Testis (tissue), 3 donors: ENCODE results near the gene LPAR2. TPM values are rescaled to one million over a fixed set of nuclear protein-coding genes. Genes with fewer than 3 reads are reported as not detected.
"Not testable (repeated sequence)": the region's sequence is repeated elsewhere in the genome, so short reads cannot be mapped to it uniquely, and the experiment has no call there.

Experiments used
- DNase-seq: peaks from one replicate; pipeline ENCODE4 v3.0.0-alpha.2; 2019
- H3K27ac ChIP-seq, 2 donors: fragments of 200-600 bp; sonication (generic); one replicate each; pipeline ENCODE4 v1.5.1; 2019
- H3K27me3 ChIP-seq: fragments of 200-600 bp; sonication (generic); one replicate; pipeline ENCODE4 v1.5.1; 2019
- H3K36me3 ChIP-seq: fragments of 200-600 bp; sonication (generic); one replicate; pipeline ENCODE4 v1.5.1; 2017; ENCODE audit warnings: low read depth; ENCODE audit errors: missing control alignments
- H3K4me1 ChIP-seq: fragments of 200-600 bp; sonication (generic); one replicate; pipeline ENCODE4 v1.5.1; 2019
- H3K4me3 ChIP-seq, 2 donors: fragments of 200-600 bp; sonication (generic); one replicate each; pipeline ENCODE4 v1.5.1; 2017 to 2019
- H3K9me3 ChIP-seq: fragments of 200-600 bp; sonication (generic); one replicate; pipeline ENCODE4 v1.5.1; 2017
- CTCF ChIP-seq, 3 experiments: fragments of 450-650 bp in 2 of 3; fragments of 200-600 bp in 1 of 3; sonication (generic) in 1 of 3; IDR thresholded peaks; one replicate each; pipeline ENCODE4 v1.5.1; 2016 to 2019; ENCODE audit warnings: antibody characterized with exemption in 3 of 3, mild to moderate bottlenecking in 2 of 3, moderate library complexity in 1 of 3
- POLR2A ChIP-seq: fragments of 450-650 bp; IDR thresholded peaks from one replicate; pipeline ENCODE4 v1.6.1; 2017; ENCODE audit warnings: antibody characterized with exemption, mild to moderate bottlenecking, moderate library complexity
- WGBS, 2 donors: methylation state at CpG; one replicate each; pipeline ENCODE4 v1.1.5; 2018; 5-methylcytosine and 5-hydroxymethylcytosine counted together
- intact Hi-C: fragments of 100-400 bp; cut with DNase I; formaldehyde crosslinking; loops from one replicate; pipeline ENCODE4 v1.15.1; 2023; ENCODE audit warnings: low total_unique reads
- polyA plus RNA-seq: library from polyadenylated mRNA; stranded (reverse); fragments of 350-450 nt; fragmentation: Illumina TruSeq; extraction: RNeasy Lipid Tissue Mini Kit (QIAGEN cat#74804); gene quantifications from one replicate; pipeline ENCODE4 v1.2.3, GENCODE V29; 2014; ENCODE audit warnings: low read depth, low replicate concordance; ENCODE audit not compliant: insufficient read depth
- total RNA-seq, 2 donors: library from RNA; depleted of rRNA; stranded (reverse); fragments of >200 nt; gene quantifications; one replicate each; pipeline ENCODE4 v1.2.3, GENCODE V29; 2016

Gene LPAR2
- total and polyA plus RNA-seq, 3 donors from 2014 or later, result 73.9 to 224 (median 181) TPM

DNA sequence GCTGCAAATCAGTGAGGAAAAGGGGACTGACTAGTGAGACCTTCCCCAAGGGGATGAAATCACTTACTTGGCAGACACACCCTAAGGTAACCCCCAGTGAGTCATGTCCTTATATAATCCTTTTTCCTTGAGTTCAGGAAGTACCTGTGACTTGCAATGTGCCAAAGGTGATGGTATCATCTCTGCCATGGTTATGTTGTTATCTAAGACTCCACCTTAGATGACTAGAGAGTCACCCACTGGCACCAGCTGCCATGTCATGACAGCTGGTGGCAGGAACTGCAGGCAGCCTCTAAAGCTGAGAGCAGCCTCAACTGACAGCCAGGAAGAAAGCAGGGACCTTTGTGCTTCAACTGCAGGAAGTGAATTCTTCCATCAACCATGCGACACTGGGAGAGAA lies 22.0 kb downstream of the LPAR2 start:
- intact Hi-C loops, result no loop called here
- no peak for DNase-seq
- no peaks in the 10 kb centered on the region for H3K9me3 ChIP-seq
- no peak overlapping the region for H3K27ac ChIP-seq
- no peaks in the 10 kb centered on the region for H3K36me3 ChIP-seq
- WGBS, 2 donors, result 80 to 95% methylated on average over 1 of the region's 1 CpG
- H3K4me1 ChIP-seq, result no peaks in the 10 kb centered on the region
- H3K27me3 ChIP-seq, result no peaks in the 10 kb centered on the region
- TF ChIP-seq CTCF (IDR thresholded peaks at IDR 0.05) (no peak), POLR2A (no peak)
- no peak overlapping the region for H3K4me3 ChIP-seq

GRCh38 chr19:19602713-19603324 lies 25.2 kb downstream of the LPAR2 start:
- TF ChIP-seq CTCF (IDR thresholded peaks at IDR 0.05), result no peak
- no peak for TF ChIP-seq POLR2A
- H3K27ac ChIP-seq, result no peak overlapping the region
- DNase-seq, result no peak
- no peaks in the 10 kb centered on the region for H3K27me3 ChIP-seq
- no peak overlapping the region for H3K4me3 ChIP-seq
- H3K36me3 ChIP-seq, result no peaks in the 10 kb centered on the region
- 67 to 86% methylated on average over 3 of the region's 3 CpGs for WGBS, 2 donors
- no peaks in the 10 kb centered on the region for H3K9me3 ChIP-seq
- no peaks in the 10 kb centered on the region for H3K4me1 ChIP-seq
- intact Hi-C loops, result no loop called here

DNA sequence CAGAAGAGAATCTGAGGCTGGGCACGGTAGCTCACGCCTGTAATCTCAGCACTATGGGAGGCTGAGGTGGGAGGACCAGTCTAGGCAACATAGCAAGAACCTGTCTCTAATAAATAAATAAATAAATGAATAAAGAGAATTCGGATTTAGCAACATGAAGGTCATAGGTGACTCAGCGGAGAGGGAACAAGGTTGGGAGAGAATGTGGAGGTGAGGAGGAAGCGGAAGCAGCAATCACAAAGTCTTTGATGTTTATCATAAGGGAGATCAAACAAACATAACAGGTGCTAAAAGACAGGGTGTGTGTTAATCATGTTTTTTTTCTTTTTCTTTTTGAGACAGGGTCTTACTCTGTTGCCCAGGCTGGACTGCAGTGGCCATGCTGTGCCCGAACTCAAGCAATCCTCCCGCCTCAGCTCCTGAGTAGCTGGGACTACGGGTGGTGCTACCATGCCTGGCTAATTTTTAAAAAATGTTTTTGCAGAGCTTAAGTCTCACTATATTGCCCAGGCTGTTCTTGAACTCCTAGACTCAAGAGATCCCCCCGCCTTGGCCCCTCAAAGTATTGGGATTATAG lies 25.8 kb downstream of the LPAR2 start:
- Histone ChIP-seq H3K4me1 (no peaks in the 10 kb centered on the region), H3K27me3 (no peaks in the 10 kb centered on the region), H3K4me3 (no peak overlapping the region), H3K36me3 (no peaks in the 10 kb centered on the region), H3K9me3 (no peaks in the 10 kb centered on the region), H3K27ac (no peak overlapping the region)
- intact Hi-C loops, result no loop called here
- no peak for TF ChIP-seq CTCF (IDR thresholded peaks at IDR 0.05)
- no peak for TF ChIP-seq POLR2A
- no peak for DNase-seq
- 82 to 91% methylated on average over 9 of the region's 9 CpGs for WGBS, 2 donors

DNA sequence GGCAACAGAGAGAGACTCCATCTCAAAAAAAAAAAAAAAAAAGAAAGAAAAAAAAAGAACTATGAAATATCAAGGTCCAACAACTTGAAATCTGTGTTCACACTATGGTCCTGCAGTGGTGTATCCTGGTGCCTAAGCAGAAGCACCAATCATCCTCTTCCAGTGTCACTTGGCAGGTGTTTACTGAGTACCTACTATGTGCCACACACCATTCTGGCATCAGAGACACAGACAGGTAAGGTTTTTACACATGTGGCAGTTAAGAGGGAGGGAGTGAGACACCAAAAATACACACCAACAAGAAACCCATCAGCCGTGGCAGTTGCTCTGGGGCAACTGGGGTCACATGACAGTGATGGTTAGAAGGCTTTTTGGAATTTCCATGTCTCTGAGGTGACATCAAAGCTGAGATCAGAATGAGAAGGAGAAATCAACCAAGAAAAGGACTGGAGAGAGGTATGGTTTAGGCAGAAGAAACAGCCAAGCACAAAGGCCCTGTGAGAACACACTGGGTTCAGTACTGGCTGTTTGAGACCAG lies 27.2 kb downstream of the LPAR2 start:
- Histone ChIP-seq H3K9me3 (no peaks in the 10 kb centered on the region), H3K36me3 (no peaks in the 10 kb centered on the region), H3K4me1 (no peaks in the 10 kb centered on the region), H3K4me3 (no peak overlapping the region), H3K27ac (no peak overlapping the region), H3K27me3 (no peaks in the 10 kb centered on the region)
- TF ChIP-seq CTCF (IDR thresholded peaks at IDR 0.05) (no peak), POLR2A (no peak)
- DNase-seq, result no peak
- intact Hi-C loops, result no loop called here
- 94 to 96% methylated on average over 1 of the region's 1 CpG for WGBS, 2 donors

DNA sequence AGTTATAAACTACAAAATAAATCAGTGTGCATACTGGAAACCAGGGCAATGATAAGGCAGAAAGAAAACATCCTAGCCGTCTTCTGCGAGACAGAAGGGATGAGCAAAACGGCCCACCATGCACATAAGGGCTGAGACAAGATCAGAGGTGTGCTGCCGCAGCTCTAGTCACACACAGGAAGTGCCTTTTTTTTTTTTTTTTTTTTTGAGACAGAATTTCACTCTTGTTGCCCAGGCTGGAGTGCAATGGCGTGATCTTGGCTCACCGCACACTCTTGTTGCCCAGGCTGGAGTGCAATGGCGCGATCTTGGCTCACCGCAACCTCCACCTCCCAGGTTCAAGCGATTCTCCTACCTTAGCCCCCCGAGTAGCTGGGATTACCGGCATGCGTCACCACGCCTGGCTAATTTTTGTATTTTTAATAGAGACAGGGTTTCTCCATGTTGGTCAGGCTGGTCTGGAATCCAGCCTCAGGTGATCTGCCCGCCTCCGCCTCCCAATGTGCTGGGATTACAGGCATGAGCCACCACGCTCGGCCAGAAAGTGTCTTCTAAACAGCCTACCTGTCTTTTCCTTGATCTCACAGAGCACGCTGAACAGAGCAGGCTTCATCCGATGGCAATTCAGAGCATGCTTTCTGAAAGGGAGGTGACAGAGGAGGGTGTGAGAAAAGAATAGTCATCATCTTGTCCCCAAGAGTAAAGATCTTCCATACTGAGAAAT lies 29.1 kb downstream of the LPAR2 start:
- H3K27ac ChIP-seq, H3K9me3 ChIP-seq, H3K4me1 ChIP-seq, intact Hi-C loops, H3K36me3 ChIP-seq, H3K4me3 ChIP-seq, H3K27me3 ChIP-seq, DNase-seq: not testable (repeated sequence)
- WGBS, 2 donors, result 90 to 92% methylated on average over 20 of the region's 20 CpGs
